ENCODE measurements around the gene GPD2. TPM values are rescaled to one million over a fixed set of nuclear protein-coding genes. Genes with fewer than 3 reads are reported as not detected.

GPD2 gene
- total and polyA plus RNA-seq, 2 of the 13 experiments (the other 11 are each of a cell fraction or from before 2014, with no cell fraction given), result not detected

GRCh38 chr2:156538083-156538504, 101.9 kb downstream of the GPD2 start (continued):
- TF ChIP-seq KDM5A (IDR thresholded peaks at IDR 0.05; ENCODE audit: borderline replicate concordance, low read length), result no peak
- TF ChIP-seq RAD51 (IDR thresholded peaks at IDR 0.05; ENCODE audit: borderline replicate concordance), result no peak
- no peak for TF ChIP-seq ZFP36L1 (CRISPR knock-in tag; IDR thresholded peaks at IDR 0.05)
- no peak for TF ChIP-seq DR1 (CRISPR knock-in tag; IDR thresholded peaks at IDR 0.05)
- no peak for TF ChIP-seq SETDB1 (CRISPR knock-in tag; IDR thresholded peaks at IDR 0.05; ENCODE audit: borderline replicate concordance)

GRCh38 chr2:156539086-156539860, 103.1 kb downstream of the GPD2 start:
- H3K4me1 ChIP-seq (ENCODE audit: insufficient read depth, low read length), result no peaks in the 10 kb centered on the region
- no peak for DNase-seq (ENCODE audit: low spot score)
- no peak overlapping the region for H3K4me3 ChIP-seq (replicated peaks in 1 of 3; ENCODE audit: insufficient read depth in 1 of 3, low read depth in 2 of 3, low read length in 3 of 3)
- H3K4me2 ChIP-seq (ENCODE audit: low read depth, low read length), result no peak overlapping the region
- no peaks in the 10 kb centered on the region for H3K79me2 ChIP-seq (ENCODE audit: insufficient read depth, low read length)
- intact Hi-C loops (cut with micrococcal nuclease; ENCODE audit: unreplicated experiment), result no loop called here
- H4K20me1 ChIP-seq (ENCODE audit: insufficient read depth, low read length), result no peaks in the 10 kb centered on the region
- no peaks in the 10 kb centered on the region for H3K36me3 ChIP-seq (replicated peaks in 1 of 2; ENCODE audit: control insufficient read depth in 1 of 2, insufficient read depth in 2 of 2, low read length in 2 of 2)
- no peak overlapping the region for H3K27ac ChIP-seq (ENCODE audit: extremely low read length, insufficient read depth, low read length)
- in situ Hi-C loops (cut with HindIII; ENCODE audit: extremely low pct_ligation_motif_present, low pct_unique_long_range_greater_than_20kb), result no loop called here
- no peak for ATAC-seq
- no peak overlapping the region for H3K9ac ChIP-seq (ENCODE audit: insufficient read depth, low read depth, low read length)
- 6% methylated on average over 4 of the region's 4 CpGs for WGBS (ENCODE audit: low lambda C conversion rate)
- ChIA-PET POLR2A (no interaction called here), CTCF (ENCODE audit: low intra/inter-chr PET ratio, low total read pairs) (no interaction called here)
- no peaks in the 10 kb centered on the region for H3K27me3 ChIP-seq (ENCODE audit: control insufficient read depth in 1 of 2, insufficient read depth in 2 of 2, low read length in 2 of 2)
- TF ChIP-seq HMGXB4 (CRISPR knock-in tag; IDR thresholded peaks at IDR 0.05; ENCODE audit: borderline replicate concordance in 1 of 2, low read depth in 1 of 2) (no peak), PITX1 (CRISPR knock-in tag; IDR thresholded peaks at IDR 0.05) (no peak), PATZ1 (CRISPR knock-in tag; IDR thresholded peaks at IDR 0.05) (no peak), ZBTB39 (CRISPR knock-in tag; IDR thresholded peaks at IDR 0.05) (no peak)
- no TSS peak for BruUV-seq (replicated peaks)
- no peak for FAIRE-seq
- H2AFZ ChIP-seq (ENCODE audit: low read length), result no peak overlapping the region
- no peaks in the 10 kb centered on the region for H3K9me3 ChIP-seq (ENCODE audit: low read length)
